NB4 (cell line): Measurements from ENCODE around the gene TUBGCP5.

Experiments used
- DNase-seq: peaks from one replicate; pipeline ENCODE4 v3.0.0; 2010; ENCODE audit warnings: low read depth
- H3K4me3 ChIP-seq: one replicate; pipeline ENCODE4 v1.5.1; 2011; ENCODE audit warnings: mild to moderate bottlenecking, low read depth, low read length, moderate library complexity
- MAX ChIP-seq: IDR thresholded peaks from 2 replicates; pipeline ENCODE4 v1.6.1; 2011; ENCODE audit warnings: low read depth, low read length
- MYC ChIP-seq: IDR thresholded peaks from 2 replicates; pipeline ENCODE4 v1.6.1; 2011; ENCODE audit warnings: low read depth, low read length
- POLR2A ChIP-seq: IDR thresholded peaks from 2 replicates; pipeline ENCODE4 v1.6.1; 2011; ENCODE audit warnings: mild to moderate bottlenecking; ENCODE audit not compliant: insufficient read length; ENCODE audit errors: extremely low read depth
- TF ChIP-seq, protein P1 (sequence below): IDR thresholded peaks from one replicate; pipeline ENCODE4 v1.5.1; 2012; ENCODE audit warnings: low read depth, low read length

The TUBGCP5 gene

GRCh38 chr15:22968366-22968765 is 71.0 kb downstream of the TUBGCP5 start:
- no peak for DNase-seq
- no peak overlapping the region for H3K4me3 ChIP-seq
- no peak for TF ChIP-seq MYC
- TF ChIP-seq MAX: no peak
- no peak for TF ChIP-seq POLR2A
- TF ChIP-seq, protein P1, sequence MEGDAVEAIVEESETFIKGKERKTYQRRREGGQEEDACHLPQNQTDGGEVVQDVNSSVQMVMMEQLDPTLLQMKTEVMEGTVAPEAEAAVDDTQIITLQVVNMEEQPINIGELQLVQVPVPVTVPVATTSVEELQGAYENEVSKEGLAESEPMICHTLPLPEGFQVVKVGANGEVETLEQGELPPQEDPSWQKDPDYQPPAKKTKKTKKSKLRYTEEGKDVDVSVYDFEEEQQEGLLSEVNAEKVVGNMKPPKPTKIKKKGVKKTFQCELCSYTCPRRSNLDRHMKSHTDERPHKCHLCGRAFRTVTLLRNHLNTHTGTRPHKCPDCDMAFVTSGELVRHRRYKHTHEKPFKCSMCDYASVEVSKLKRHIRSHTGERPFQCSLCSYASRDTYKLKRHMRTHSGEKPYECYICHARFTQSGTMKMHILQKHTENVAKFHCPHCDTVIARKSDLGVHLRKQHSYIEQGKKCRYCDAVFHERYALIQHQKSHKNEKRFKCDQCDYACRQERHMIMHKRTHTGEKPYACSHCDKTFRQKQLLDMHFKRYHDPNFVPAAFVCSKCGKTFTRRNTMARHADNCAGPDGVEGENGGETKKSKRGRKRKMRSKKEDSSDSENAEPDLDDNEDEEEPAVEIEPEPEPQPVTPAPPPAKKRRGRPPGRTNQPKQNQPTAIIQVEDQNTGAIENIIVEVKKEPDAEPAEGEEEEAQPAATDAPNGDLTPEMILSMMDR: no peak

- TF ChIP-seq MYC (no peak), MAX (no peak), POLR2A (no peak)
- TF ChIP-seq, protein P1: no peak
- H3K4me3 ChIP-seq: no peak overlapping the region
- DNase-seq: no peak
Measured at GRCh38 chr15:22967084-22967770, 72.1 kb downstream of the TUBGCP5 start.

- no peak for DNase-seq
- no peak overlapping the region for H3K4me3 ChIP-seq
- TF ChIP-seq MYC (no peak), POLR2A (no peak)
- TF ChIP-seq, protein P1: no peak
Measured at GRCh38 chr15:22966321-22967083, 72.9 kb downstream of the TUBGCP5 start.

DNA sequence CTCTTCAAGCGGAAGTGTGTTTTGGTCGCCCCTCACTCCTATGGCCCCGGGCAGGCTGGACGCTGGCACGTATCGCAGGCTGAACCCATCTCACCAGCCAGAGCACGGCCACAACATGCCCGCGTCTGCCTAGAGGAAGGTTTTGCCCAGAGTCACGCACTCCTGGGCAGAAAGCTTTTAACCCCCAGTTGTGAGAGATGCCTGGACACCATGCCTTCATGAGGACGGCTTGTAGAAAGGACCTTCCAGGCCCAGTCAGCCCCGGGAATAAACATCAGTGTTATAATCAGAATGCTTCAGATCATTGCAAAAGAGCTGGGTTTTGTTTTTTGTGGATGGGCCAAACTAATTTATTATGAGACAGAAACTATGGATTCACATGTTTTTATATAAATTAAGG is 75.7 kb downstream of the TUBGCP5 start:
- no peak for TF ChIP-seq MYC
- no peak for TF ChIP-seq MAX
- TF ChIP-seq, protein P1: no peak
- no peak for TF ChIP-seq POLR2A
- DNase-seq: no peak
- H3K4me3 ChIP-seq: no peak overlapping the region

DNA sequence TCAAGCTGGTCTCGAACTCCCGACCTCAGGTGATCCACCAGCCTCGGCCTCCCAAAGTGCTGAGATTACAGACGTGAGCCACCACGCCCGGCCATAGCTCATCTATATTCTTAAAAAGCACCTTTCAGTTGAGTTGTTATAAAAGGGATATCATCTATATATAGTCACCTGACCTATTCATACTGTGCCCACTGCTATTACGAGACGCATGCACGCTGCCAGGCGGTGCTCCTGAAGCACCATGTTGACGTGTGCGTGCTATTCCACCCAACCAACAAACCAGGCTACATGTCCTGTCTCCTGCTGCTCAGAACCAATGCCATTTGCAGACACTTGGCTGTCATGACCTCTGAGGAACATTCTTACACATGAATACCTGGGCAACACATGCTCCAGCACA is 76.8 kb downstream of the TUBGCP5 start:
- no peak overlapping the region for H3K4me3 ChIP-seq
- no peak for TF ChIP-seq MAX
- TF ChIP-seq MYC: no peak
- no peak for TF ChIP-seq POLR2A
- no peak for DNase-seq

DNA sequence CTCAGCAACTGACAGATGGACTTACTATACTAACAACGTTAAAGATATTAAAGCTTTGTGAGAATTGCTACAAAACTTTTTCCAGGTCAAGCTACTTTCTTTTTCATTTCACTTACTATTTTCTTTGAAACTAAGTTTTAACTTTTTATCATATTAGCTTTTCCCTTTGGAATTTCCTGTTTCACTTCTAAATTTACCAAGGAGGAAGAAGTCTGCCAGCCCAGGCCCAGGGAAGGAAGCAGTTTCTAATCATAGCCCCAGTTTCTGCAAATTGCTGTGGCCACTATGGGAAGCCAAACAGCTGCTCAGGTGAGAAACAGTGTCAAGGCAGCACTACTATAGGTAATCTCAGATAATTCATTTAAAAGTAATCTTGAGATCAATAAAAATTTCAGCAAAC is 77.6 kb downstream of the TUBGCP5 start:
- DNase-seq: no peak
- H3K4me3 ChIP-seq: no peak overlapping the region
- TF ChIP-seq POLR2A: no peak
- no peak for TF ChIP-seq MAX
- TF ChIP-seq, protein P1: no peak
- TF ChIP-seq MYC: no peak
